NCI-H2081 (cell line): Measurements from ENCODE around the gene ATP5PB.
A peak's percentile ranks its signal among the peaks of the same experiment; 100 is the strongest.

Experiments used
- DNase-seq, 2 experiments: peaks; one replicate each; lab custom pipeline; 2025; lab: John Stamatoyannopoulos, UW

The ATP5PB gene

GRCh38 chr1:111446967-111447892, 2.0 kb upstream of the ATP5PB start:
- no peak for DNase-seq

GRCh38 chr1:111448482-111448917, 764 bp upstream of the ATP5PB start:
- DNase-seq: peak in 1 of 2 experiments; percentile 0

DNA sequence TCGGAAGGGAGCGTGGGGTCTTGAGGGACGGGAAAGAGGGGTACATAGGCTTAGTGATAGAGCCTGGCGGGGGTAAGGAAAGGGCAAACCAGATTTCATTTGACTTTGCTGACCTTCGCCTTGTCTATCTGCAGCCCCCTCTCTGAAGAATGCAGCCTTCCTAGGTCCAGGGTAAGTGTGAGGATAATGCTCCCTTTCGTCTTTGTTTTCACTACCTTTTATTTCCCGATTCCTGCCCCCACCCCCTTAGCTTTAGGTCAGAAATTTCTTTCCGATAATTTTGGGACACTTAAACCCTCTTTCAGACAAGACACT, 396 bp downstream of the ATP5PB start:
- no peak for DNase-seq

DNA sequence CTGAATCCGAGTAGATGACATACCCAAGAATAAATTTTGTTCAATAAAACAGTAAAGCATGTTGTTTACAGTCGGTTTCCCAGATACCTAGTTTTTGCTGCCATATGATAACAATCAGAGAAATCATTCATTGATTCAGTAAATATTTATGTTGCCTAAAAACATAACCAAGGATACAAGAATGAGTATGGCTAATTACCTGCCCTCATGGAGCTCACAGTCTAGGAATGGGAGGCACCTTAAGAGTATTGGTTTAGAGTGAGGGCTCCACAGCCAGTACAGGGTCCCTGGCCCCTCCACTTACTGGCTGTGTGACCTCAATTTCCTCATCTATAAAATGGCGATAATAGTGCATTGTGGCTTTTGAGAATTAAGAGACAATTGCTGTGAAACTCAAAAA, 921 bp downstream of the ATP5PB start:
- no peak for DNase-seq

GRCh38 chr1:111452581-111452980, 3.3 kb downstream of the ATP5PB start:
- no peak for DNase-seq

GRCh38 chr1:111453706-111454105, 4.4 kb downstream of the ATP5PB start:
- DNase-seq: no peak

DNA sequence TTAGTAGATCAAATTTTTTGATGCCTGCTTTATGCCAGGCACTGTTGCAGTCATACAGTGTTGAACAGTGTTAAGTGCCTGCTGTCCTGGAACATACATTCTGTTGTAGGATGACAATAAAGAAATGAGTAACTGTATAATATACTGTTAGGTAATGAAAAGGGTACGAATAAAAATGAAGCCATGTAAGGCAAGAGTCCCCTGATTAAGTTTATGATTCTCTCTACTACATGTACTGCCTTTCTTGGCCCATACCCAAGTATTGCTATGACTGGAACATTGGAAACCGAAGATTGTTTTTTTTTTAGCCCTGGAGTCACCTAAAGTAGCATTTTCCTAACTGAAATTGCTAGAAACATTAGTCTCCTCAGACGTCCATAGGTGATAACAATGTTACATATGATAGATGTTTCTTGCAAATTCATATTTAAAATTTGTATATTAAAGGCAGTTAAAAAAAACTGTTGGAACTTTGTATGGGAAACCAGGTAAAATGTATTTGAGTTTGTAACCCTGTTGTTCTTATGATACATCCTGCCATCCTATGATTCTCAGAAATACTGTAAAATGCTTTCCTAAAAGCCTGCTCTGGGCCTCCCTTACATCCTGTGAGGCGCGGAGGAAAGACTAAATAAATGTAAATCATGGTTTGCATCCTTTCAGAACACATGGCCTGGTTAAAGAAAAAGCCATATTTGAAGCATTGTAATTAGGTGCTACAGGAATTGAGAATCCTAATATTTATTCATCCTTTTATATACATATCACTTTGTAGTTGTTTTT, 5.8 kb downstream of the ATP5PB start:
- no peak for DNase-seq

GRCh38 chr1:111455642-111456031, 6.4 kb downstream of the ATP5PB start:
- no peak for DNase-seq

DNA sequence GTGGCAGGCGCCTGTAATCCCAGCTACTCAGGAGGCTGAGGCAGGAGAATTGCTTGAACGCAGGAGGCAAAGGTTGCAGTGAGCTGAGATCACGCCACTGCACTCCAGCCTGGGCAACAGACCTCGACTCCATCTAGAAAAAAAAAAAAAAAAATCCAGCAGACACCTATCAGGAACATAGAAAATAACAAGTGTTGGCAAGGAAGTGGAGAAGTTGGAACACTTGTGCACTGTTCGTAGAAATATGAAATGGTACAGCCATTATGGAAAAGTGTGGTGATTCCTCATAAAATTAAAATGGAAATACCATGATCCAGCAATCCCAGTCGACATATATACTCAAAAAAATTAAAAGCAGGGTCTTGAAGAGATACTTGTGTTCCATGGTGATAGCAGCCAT, 12.5 kb downstream of the ATP5PB start:
- no peak for DNase-seq

- no peak for DNase-seq
These were observed 13.2 kb downstream of the ATP5PB start for GRCh38 chr1:111462370-111463028.

GRCh38 chr1:111463029-111463683, 13.9 kb downstream of the ATP5PB start:
- DNase-seq: no peak

DNA sequence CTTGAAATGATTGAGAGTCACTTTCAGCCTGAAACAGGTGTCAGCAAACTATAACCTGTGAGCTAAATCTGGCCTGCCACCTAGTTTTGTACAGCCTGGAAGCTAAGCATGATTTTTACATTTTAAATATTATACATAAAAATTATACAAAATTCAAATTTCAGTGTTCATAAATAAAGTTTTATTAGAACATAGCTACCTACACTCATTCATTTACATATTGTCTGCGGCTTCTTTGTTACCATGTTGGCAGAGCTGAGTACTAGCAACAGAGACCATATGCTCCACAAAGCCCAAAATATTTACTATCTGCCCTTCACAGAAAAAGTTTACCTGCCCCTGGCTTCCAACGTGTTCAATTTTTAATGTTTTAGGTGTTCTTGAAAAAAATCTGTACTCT, 16.5 kb downstream of the ATP5PB start:
- DNase-seq: no peak

DNA sequence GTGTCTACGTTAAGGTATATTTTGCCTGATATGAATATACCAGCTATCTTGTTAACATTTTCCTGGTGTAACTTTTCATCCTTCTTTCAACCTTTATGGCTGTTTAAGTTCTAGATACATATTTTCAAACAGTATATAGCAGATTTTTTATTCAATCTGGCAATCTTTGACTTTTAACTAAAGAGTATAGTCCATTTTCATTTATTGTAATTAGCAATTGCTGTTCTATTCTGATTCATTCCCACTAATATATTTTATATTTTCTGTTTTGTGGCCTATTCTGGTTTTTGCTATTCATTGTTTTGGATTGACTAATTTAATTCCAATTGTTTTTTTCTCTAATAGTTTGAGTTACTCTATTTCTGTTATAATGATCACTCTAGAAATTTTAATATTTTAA, 17.2 kb downstream of the ATP5PB start:
- DNase-seq: no peak

DNA sequence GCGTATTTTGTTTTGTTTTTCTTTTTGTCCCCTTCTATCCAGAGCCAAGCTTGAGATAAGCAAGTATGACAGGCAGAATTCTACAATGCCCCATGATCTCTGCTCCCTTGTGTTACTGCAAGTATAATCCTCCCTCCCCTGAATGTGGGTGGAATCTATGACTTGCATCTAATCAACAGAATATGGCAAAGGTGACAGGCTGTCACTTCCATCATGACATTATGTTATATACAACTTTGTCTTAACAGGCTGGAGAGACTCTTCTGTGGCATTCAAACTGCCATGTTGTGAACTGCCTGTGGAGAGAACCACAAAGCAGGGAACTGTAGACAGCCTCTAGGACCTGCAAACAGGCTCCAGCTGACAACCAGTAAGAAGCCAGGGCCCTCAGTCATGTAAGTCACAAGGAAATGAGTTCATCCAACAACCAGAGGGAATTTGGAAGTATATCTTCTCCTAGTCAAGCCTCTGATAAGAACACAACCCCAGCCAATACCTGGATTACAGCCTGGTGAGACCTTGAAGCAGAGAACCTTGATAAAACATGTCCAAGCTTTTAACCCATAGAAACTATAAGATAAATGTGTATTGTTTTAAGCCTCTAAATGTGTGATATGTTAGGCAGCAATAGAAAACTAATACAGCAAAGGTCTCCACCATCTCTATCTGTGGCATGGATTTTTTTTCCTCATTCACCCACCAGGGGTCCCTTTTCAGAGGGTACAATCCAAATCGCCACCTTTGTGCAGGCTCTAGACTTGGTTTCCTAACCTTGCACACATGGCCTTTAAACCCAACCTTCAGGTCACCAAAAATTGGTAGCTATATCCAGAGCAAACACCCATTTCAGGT, 18.8 kb downstream of the ATP5PB start:
- DNase-seq: no peak

- no peak for DNase-seq
These were observed 19.4 kb downstream of the ATP5PB start for GRCh38 chr1:111468717-111469100.

- DNase-seq: no peak
These were observed 20.3 kb downstream of the ATP5PB start for GRCh38 chr1:111469539-111469938.

DNA sequence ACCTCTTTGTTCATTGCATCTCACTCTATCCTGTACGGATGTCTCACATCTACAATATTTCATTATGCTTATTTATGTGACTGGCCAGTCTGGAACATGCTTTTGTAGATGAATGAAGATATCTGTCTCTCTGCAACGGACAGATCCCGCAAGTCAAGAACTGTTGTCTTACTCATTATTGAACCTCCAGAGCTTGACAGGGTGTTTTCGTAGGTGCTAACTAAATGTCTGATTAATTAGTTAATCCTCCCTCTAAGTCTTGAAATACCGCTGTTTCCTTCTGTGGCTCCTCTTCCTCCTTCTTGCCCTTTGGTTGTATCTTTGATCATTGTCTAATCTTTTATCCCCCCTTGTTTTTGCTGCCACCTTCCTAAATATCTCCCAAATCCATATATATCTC, 21.3 kb downstream of the ATP5PB start:
- no peak for DNase-seq

GRCh38 chr1:111471012-111471411, 21.7 kb downstream of the ATP5PB start:
- no peak for DNase-seq

DNA sequence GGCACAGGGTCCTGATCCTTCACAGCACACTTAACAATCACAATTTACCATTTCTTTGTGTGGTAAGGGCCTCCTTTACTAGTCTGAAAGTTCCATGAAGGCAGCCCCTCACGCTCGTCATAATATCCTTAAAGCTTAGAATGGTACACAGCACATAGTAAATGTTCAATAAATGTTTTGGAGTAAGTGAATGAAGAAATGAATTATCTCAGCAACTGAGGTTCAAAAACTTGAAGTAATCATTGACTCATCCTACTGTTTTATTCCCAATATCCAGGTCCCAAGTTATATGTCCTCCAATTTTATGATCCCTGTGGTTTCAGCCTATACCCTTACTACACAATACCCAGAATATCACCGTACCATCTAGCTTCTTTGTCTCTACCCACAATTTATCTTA, 22.3 kb downstream of the ATP5PB start:
- no peak for DNase-seq

- DNase-seq: no peak
These were observed 24.8 kb downstream of the ATP5PB start for GRCh38 chr1:111474106-111474505.

GRCh38 chr1:111474521-111474920, 25.3 kb downstream of the ATP5PB start:
- no peak for DNase-seq
